HG02943 (cell line): Measurements from ENCODE around the gene UCHL3.
"Not testable (repeated sequence)": the region's sequence is repeated elsewhere in the genome, so short reads cannot be mapped to it uniquely, and the experiment has no call there.

Experiments
- ATAC-seq: cut with Tn5 transposase; IDR thresholded peaks from one replicate; pipeline ENCODE4 v1.9.1; 2021; ENCODE audit warnings: mild to moderate bottlenecking, low read depth, moderate library complexity; ENCODE audit not compliant: unreplicated experiment

Gene UCHL3

DNA sequence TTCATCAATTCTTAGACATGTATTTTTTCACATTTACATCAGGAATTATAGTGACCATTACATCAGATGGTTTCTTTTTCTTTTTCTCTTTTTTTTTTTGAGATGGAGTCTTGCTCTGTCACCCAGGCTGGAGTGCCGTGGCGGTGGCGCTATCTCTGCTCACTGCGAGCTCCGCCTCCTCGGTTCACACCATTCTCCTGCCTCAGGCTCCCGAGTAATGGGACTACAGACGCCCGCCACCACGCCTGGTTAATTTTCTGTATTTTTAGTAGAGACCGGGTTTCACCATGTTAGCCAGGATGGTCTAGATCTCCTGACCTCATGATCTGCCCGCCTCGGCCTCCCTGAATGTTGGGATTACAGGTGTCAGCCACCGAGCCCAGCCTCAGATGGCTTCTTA is 4.2 kb upstream of the UCHL3 start:
- not testable (repeated sequence) for ATAC-seq

DNA sequence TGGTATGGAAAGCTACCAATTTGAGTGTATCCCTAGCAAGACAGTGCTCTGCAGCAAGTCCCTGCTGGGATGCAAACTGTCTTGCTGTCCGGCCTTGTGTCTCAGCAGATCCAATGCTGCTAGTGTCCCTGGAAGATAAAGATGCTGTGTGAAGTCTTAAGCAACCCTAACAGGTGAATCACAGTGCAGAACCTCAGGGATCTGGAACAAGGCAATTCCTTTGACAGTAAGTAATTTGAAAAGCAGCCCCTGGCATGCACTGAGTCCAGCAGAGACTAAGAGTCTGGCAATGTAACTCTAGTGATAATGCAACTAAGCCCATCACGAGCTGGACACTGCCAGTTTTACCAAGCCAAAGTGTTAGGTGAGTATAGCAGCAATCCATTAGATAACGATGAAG is 1.7 kb upstream of the UCHL3 start:
- ATAC-seq, result no peak

DNA sequence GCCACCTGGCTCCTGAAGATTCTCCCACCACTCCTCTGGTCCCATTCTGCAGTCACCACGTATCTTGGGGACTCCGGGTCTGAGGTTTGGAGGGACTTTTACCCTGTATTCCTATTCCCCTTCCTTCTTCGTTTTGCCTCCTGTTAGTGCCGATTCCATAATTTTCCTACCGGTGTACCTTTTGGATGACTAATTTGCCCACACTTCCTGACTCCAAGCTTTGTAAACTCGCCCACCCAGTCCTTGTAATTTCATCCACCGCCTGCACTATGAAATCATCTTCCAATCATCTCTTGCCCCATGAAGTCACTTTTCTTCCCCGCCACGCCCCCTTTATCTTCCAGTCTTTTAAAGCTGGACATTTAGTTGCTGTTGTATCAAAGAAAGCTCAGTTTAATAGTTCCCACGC is 572 bp downstream of the UCHL3 start:
- ATAC-seq, result peak; percentile 18

DNA sequence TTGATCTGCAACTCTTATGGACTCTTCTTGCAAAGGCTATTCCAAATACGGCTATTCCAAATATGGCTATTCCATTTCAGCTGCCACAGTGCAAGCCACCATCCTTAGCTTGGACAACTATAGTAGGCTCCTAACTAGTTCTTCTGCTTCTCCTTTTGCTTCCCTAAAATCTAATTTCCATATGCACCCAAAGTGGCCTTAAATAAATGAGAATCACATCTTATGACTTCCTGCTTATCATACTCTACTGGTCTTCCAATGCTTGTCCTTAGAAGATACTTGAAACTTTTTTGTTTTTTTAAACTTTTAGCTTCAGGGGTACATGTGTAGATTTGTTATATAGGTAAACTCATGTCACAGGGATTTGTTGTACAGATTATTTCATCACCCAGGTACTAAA is 4.9 kb downstream of the UCHL3 start:
- ATAC-seq, result no peak

- no peak for ATAC-seq
These were observed 5.4 kb downstream of the UCHL3 start for GRCh38 chr13:75554981-75555380.

DNA sequence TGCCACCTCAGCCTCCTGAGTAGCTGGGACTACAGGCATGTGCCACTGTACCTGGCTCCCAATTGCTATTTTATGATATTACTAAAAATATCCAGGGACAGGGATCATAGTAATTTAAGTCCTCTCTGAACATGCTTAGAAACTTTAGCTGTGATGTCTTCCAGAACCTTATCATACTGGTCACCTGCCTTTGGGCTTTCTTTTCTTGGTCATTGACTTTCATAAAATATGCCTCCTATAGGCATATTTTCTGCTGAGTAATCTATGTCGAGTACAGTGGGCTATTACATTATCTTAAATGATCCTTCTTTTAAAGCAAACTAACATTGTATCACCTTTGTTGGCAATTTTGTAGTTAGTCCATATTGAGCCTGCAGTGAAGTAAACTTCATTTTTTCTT is 6.2 kb downstream of the UCHL3 start:
- ATAC-seq, result no peak

DNA sequence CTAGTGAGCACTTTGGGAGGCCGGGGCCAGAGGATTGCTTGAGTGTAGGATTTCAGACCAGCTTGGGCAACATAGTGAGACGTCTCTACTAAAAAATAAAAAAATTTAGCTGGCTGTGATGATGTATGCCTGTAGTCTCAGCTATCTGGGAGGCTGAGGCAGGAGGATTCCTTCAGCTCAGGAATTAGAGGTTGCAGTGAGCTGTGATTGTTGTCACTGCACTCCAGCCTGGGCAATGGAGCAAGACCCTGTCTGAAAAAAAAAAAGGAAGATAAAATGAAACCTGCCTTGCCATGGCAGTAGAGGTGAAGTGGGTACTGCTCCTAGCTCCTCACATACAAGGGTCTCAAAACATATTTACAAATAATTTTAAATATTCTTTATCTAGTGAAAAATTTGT is 7.4 kb downstream of the UCHL3 start:
- ATAC-seq, result no peak

DNA sequence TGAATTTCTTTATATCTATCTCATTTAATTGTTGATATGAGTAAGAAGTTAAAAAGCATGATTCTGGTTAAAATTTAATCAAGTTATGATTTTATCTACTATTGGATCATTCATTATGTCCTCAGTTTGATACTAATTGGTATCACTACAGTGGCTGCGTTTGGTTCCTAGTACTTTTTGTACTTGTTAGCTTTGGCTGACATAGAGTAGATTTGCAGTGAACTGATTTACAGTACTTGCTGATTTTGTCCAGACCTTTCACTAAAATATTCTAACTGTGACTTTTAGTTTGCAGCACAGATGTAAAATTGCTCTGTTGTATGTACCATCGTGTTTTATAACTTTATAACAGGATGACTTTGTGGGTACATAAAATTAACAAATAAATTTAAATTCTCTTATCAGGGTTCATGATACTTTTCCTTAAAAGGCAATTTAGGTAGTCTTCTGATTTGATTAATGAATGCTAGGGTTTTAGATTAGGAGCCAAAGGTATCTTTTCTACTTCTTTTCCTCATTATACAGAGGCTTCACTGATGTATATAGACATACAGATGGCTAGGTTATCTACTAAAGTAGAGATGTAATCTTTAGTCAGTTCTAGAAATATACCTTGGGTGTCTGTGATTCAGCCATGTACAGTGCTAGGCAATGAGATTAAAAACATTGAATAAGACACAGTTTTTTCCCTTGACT is 8.7 kb downstream of the UCHL3 start:
- no peak for ATAC-seq

DNA sequence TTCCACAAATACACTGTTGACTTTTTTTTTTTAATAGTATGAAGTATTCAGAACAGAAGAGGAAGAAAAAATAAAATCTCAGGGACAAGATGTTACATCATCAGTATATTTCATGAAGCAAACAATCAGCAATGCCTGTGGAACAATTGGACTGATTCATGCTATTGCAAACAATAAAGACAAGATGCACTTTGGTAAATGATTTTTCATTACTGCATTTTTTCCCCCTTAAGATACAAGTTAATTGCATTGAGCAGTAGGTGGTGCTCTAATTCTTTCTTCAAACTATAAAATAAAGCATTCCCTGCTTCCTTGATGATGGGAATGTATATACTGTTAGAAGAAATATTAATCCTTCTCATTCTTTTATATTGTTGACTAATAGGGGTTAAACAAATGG is 17.1 kb downstream of the UCHL3 start:
- ATAC-seq, result no peak

DNA sequence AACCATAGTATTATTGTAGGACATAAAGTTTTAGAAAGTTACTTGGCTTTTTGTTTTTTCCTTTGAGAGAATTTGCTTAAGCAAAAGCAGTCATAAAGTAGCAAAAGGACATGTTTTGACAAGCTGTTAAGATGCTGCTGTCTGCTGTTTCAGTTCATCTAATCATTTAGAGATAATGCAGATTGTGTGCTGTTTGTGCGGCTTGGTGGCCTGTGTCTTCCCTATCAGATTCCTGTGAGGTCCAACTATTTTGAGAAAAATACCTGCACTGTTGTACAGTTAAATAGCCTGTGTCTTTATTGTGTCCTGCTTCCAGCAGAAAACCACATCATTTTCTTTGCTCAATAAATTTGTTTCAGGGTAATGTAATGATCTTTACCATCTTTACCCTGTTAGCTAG is 20.0 kb downstream of the UCHL3 start:
- ATAC-seq, result no peak

- no peak for ATAC-seq
These were observed 29.9 kb downstream of the UCHL3 start for GRCh38 chr13:75579529-75579928.

DNA sequence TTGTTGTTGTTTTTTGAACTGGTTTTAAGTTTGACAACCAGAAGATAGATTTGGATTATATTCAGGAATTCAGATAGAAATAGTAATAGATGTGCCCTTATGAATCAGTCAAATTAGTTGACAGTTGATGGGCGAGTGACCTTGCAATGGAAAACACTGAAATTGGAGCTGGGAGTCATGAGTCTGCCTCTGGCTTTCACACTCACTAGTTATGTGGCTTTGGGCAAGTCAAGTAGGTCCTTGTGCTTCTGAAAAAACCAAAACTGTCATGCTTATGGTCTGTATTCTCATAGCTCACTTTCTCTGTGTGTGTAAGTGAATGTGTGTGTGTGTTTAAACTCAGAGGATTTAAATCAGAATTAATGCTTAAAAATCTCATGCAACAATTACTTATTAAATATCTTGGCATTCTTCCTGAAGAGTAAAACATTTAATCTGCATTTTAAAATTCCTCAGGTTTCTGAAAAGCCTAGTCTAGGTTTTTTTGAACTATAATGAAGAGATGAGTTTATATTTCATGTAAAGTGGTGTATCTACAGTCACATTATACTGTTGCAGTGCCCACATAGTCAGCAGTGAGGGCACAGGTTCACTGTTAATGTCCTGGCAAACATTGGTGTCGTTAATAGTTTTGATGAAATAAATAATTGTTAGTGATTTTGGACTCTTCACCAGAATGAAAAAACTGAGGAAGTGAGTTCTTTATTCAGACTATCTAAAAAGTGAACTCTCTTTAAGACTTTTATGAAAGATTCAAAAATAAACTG is 32.5 kb downstream of the UCHL3 start:
- no peak for ATAC-seq

GRCh38 chr13:75583091-75583490 is 33.5 kb downstream of the UCHL3 start:
- ATAC-seq, result no peak

- ATAC-seq, result no peak
These were observed 35.6 kb downstream of the UCHL3 start for GRCh38 chr13:75585153-75585552.

DNA sequence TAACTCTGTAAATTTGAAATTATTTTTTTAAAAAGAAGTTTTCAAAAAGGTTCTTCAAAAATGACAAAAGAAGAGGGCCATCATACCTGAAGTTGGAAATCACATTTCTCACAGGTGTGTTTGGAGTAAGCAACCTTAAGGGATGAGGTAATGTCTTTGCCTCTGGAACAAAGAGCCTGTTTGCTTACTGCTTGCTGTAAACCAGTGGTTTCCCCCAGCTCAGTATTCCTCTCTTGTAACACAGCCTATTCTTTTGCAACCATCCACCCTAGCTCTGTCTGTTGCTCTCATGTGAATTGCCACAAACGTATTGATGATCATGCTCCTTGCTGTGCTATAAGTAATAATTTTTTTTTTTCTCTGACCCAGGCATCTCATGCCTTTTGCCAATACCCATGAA is 38.1 kb downstream of the UCHL3 start:
- ATAC-seq, result no peak

GRCh38 chr13:75596657-75597182 is 47.1 kb downstream of the UCHL3 start:
- no peak for ATAC-seq

GRCh38 chr13:75600371-75600770 is 50.8 kb downstream of the UCHL3 start:
- ATAC-seq, result no peak

GRCh38 chr13:75603038-75603437 is 53.4 kb downstream of the UCHL3 start:
- ATAC-seq, result no peak

DNA sequence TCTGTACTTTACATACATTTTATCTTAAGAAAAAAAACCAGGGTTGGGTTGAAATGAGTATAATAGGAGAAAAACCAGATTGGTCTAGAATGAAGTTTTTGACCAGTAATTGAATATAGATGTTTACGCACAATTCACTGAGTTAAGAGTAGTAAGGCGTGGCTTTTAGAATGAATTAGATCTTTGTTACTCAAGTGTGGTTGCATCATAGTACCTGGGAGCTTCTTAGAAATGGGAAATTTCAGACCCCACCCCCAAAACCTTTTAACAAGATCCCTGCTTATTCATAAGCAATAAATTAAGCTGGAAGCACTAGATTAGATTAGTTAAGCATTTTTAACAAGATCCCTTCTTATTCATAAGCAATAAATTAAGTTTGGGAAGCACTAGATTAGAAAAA is 57.9 kb downstream of the UCHL3 start:
- ATAC-seq, result no peak

DNA sequence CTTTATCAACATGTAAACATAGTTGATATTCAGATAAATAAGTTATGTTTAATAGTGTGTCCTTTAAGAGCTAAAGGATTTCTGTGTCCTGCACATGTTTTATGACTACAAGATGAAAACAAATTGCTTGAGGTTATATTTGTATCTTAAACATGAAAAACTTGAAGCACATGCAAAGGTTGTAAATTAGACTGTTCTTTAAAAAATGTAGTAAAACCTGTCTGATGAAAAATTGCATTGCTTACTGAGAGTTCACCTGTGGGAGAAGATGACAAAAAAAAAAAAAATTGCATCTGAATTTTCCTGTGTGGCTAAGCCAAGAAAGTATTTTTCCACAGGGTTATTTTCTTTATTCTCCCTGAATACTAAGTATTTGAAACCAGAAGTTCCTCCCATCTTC is 60.9 kb downstream of the UCHL3 start:
- ATAC-seq, result no peak

GRCh38 chr13:75612354-75612753 is 62.8 kb downstream of the UCHL3 start:
- ATAC-seq, result no peak

GRCh38 chr13:75617230-75617629 is 67.6 kb downstream of the UCHL3 start:
- no peak for ATAC-seq
